ENCODE data around the gene ILK. TPM values are rescaled to one million over a fixed set of nuclear protein-coding genes. Genes with fewer than 3 reads are reported as not detected.

The ILK gene
- total and polyA plus RNA-seq, 2 of the 13 experiments (the other 11 are each of a cell fraction or from before 2014, with no cell fraction given), result 70.3 to 108 TPM

DNA sequence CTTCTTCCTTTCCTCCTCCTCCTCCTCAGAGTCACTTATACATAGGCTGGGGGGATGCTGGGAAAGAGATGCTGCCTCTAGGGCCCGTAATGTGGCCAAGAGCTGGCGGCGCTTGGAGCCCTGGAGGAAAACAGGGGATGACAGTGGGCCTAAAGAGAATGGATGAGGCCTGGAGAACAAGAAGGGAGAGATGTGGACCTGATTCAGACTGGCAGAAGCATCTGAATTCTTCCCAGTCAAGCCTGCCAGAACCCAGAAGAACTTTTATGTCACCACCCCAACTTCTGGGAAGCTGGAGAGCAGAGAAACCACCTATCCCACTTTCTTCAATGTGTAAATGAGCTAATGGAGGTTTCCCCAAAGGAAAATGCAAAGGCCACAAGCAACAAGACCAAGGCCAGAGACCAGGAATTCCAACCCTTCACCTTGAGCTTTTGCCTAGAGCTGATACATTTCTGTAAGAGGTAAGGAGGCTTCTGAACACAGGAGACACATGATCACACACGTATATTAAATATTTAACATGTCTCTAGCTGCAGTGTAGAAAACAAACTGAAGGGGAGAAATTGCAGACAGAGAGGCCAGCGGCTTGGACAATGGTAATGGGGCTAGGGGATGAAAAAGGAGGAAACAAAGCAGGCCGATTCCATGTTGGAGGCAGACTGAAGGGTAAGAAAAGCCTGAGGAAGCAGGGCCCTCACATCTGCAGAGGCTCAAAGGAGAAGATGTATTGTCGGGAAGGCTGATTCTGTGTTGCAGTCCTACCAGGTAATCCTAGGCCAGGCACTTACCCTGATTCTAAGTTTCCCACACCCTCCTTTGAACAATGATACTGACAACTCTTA is 1.3 kb upstream of the ILK start (continued):
- TF ChIP-seq, protein P1, sequence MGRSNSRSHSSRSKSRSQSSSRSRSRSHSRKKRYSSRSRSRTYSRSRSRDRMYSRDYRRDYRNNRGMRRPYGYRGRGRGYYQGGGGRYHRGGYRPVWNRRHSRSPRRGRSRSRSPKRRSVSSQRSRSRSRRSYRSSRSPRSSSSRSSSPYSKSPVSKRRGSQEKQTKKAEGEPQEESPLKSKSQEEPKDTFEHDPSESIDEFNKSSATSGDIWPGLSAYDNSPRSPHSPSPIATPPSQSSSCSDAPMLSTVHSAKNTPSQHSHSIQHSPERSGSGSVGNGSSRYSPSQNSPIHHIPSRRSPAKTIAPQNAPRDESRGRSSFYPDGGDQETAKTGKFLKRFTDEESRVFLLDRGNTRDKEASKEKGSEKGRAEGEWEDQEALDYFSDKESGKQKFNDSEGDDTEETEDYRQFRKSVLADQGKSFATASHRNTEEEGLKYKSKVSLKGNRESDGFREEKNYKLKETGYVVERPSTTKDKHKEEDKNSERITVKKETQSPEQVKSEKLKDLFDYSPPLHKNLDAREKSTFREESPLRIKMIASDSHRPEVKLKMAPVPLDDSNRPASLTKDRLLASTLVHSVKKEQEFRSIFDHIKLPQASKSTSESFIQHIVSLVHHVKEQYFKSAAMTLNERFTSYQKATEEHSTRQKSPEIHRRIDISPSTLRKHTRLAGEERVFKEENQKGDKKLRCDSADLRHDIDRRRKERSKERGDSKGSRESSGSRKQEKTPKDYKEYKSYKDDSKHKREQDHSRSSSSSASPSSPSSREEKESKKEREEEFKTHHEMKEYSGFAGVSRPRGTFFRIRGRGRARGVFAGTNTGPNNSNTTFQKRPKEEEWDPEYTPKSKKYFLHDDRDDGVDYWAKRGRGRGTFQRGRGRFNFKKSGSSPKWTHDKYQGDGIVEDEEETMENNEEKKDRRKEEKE (IDR thresholded peaks at IDR 0.05), result no peak
- TF ChIP-seq NPAS2 (CRISPR knock-in tag; IDR thresholded peaks at IDR 0.05; ENCODE audit: borderline replicate concordance) (no peak), MED13 (CRISPR knock-in tag; IDR thresholded peaks at IDR 0.05) (no peak)

DNA sequence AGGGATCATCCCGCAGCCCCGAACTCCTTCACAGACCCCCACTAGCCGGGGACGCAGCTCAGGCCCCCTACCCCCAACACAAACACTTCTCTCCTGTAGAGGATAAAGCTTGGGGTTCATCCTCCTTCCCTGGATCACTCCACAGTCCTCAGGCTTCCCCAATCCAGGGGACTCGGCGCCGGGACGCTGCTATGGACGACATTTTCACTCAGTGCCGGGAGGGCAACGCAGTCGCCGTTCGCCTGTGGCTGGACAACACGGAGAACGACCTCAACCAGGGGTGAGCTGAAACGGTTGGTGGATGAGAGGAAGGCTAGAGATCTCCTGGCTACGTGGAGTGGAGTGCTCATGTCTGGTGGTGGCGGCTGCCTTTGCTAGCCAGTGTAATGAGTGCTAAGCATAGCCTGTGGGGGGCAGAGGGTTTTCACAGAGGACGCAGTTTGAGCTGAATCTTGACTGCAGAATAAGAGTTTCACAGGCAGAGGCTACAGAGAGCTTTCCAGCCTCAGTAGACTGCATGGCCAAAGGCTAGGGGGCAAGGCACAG is 580 bp downstream of the ILK start:
- Histone ChIP-seq H3K79me2 (ENCODE audit: insufficient read depth, low read length) (peaks cover 55% of the 10 kb centered on the region), H3K9ac (ENCODE audit: insufficient read depth, low read depth, low read length) (peak overlapping the region; percentile 93), H3K36me3 (replicated peaks in 1 of 2; ENCODE audit: control insufficient read depth in 1 of 2, insufficient read depth in 2 of 2, low read length in 2 of 2) (peaks cover 20 to 43% of the 10 kb centered on the region in 2 experiments), H4K20me1 (ENCODE audit: insufficient read depth, low read length) (no peaks in the 10 kb centered on the region), H3K9me3 (ENCODE audit: low read length) (no peaks in the 10 kb centered on the region), H3K4me2 (ENCODE audit: low read depth, low read length) (peak overlapping the region; percentile 99), H3K4me1 (ENCODE audit: insufficient read depth, low read length) (peaks cover 67% of the 10 kb centered on the region), H3K4me3 (replicated peaks in 1 of 3; ENCODE audit: insufficient read depth in 1 of 3, low read depth in 2 of 3, low read length in 3 of 3) (peak overlapping the region; percentile 86 to 97 (median 89)), H3K27ac (ENCODE audit: extremely low read length, insufficient read depth, low read length) (peak overlapping the region; percentile 83), H3K27me3 (ENCODE audit: control insufficient read depth in 1 of 2, insufficient read depth in 2 of 2, low read length in 2 of 2) (no peaks in the 10 kb centered on the region; a peak in 1 of 5 replicates), H2AFZ (ENCODE audit: low read length) (no peak overlapping the region)
- 0% methylated on average over 9 of the region's 20 CpGs for WGBS (ENCODE audit: low lambda C conversion rate)
- no peak for FAIRE-seq
- in situ Hi-C loops (cut with HindIII; ENCODE audit: extremely low pct_ligation_motif_present, low pct_unique_long_range_greater_than_20kb) (loop anchor here (10.0 kb wide), 1 partner anchor 119 kb away; the partner anchor contains the start of genes ARFIP2 and TIMM10B), intact Hi-C loops (cut with micrococcal nuclease; ENCODE audit: unreplicated experiment) (loop anchor here (2.0 to 5.0 kb wide), 3 partner anchors 15 to 72 kb away; partner anchors contain the start of gene TPP1)
- ATAC-seq, result peak; percentile 78
- peak; percentile 64 for DNase-seq (ENCODE audit: low spot score)
- ChIA-PET POLR2A (interaction anchor here (1.0 to 2.7 kb wide), 6 partner anchors 8 to 123 kb away, joined by 4 to 22 read pairs (median 6); partner anchors contain the start of genes ARFIP2, MRPL17, TAF10 and TIMM10B), CTCF (ENCODE audit: low intra/inter-chr PET ratio, low total read pairs) (interaction anchor here (0.9 to 1.1 kb wide), 2 partner anchors 64 to 79 kb away, joined by 3 to 4 read pairs; partner anchors contain the start of gene MRPL17)
- BruUV-seq (replicated peaks), result TSS peak; percentile 66
- TF ChIP-seq ZFP91 (CRISPR knock-in tag; IDR thresholded peaks at IDR 0.05; ENCODE audit: borderline replicate concordance), result peak; percentile 68; the same call in 1 of the 2 replicates
- TF ChIP-seq, protein P2, sequence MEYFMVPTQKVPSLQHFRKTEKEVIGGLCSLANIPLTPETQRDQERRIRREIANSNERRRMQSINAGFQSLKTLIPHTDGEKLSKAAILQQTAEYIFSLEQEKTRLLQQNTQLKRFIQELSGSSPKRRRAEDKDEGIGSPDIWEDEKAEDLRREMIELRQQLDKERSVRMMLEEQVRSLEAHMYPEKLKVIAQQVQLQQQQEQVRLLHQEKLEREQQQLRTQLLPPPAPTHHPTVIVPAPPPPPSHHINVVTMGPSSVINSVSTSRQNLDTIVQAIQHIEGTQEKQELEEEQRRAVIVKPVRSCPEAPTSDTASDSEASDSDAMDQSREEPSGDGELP (IDR thresholded peaks at IDR 0.05; ENCODE audit: borderline replicate concordance, low read depth), result no peak
- TF ChIP-seq KDM3A (CRISPR knock-in tag; IDR thresholded peaks at IDR 0.05; ENCODE audit: low read depth), result no peak
- TF ChIP-seq, protein P3, sequence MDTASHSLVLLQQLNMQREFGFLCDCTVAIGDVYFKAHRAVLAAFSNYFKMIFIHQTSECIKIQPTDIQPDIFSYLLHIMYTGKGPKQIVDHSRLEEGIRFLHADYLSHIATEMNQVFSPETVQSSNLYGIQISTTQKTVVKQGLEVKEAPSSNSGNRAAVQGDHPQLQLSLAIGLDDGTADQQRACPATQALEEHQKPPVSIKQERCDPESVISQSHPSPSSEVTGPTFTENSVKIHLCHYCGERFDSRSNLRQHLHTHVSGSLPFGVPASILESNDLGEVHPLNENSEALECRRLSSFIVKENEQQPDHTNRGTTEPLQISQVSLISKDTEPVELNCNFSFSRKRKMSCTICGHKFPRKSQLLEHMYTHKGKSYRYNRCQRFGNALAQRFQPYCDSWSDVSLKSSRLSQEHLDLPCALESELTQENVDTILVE (CRISPR knock-in tag; IDR thresholded peaks at IDR 0.05), result no peak
- TF ChIP-seq SYNCRIP (IDR thresholded peaks at IDR 0.05; ENCODE audit: insufficient read depth, low read depth, low read length), result no peak
- TF ChIP-seq ZNF263 (CRISPR knock-in tag; IDR thresholded peaks at IDR 0.05), result peak; percentile 79
- no peak for TF ChIP-seq ARID2 (CRISPR knock-in tag; IDR thresholded peaks at IDR 0.05; ENCODE audit: borderline replicate concordance)
- TF ChIP-seq TERF1 (CRISPR knock-in tag; IDR thresholded peaks at IDR 0.05), result no peak
